GM21825 (cell line): Measurements from ENCODE around the gene GPX6.
"Not testable (repeated sequence)": the region's sequence is repeated elsewhere in the genome, so short reads cannot be mapped to it uniquely, and the experiment has no call there.

Source experiments
- ATAC-seq: cut with Tn5 transposase; IDR thresholded peaks from one replicate; pipeline ENCODE4 v1.9.1; 2021; ENCODE audit warnings: mild to moderate bottlenecking, moderate library complexity; ENCODE audit not compliant: unreplicated experiment

The GPX6 gene

DNA sequence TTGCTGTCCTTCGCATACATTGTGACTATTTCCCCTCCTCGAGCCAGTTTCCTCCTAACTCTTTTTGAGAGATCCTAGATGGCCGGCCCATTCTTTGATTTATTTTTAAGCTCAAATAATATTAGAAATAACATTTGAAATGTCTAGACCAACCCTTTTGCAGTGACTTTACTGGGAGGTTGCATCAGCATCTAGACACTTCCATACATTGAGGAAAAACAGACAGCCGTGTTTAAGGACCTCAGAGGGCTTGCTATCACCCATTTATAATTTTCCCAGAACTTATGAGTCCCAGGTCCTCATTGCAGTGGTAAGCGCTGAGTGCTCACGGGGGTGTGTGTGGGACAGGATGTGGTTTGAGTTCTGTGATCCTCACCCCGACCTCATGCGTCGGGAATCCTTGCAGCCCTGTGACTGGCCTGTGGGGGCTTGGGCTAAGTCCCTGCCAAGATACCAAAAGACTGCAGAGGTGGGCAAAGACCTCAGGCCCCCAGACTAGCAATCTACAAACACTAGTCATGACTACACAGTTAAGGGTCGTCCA, 10.0 kb upstream of the GPX6 start, which contains the start of gene GPX5:
Gene GPX5 (plus strand): TSS at position 386 of the 544 bp plus-strand sequence. CDS start 133 bp downstream, at position 519.
- ATAC-seq, result no peak

GRCh38 chr6:28523241-28523622, 7.6 kb upstream of the GPX6 start:
- ATAC-seq, result no peak

DNA sequence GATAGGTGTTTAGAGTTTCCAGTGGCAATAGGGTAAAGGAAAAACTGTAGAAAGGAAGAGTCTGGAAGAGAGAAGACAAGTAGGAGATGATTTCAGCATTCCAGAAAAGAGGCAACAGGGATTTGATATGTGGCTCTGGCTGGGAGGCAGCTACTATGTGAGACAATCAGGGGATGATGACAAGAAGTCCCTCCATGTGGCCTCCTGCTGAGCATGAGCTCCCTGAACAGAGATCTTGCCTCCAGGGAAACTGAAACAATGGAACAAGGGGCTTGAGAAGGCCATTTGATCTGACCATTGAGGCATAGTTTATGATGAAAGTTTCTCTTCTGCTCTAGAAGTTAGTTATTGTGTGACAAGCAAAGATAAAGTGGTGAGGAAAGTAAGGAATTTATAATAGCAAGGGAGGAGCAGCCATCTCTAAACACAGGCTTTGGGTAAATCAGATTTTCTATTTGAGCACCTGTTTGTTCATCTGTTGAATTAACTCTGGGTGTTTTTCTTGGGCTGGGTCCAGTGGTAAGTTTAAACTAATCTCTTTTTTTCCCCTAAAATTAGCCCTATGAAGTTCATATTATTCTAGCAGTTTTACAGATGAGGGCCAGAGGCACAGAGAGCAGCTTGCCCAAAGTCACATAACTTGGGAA, 7.1 kb upstream of the GPX6 start:
- no peak for ATAC-seq

GRCh38 chr6:28517964-28518363, 2.4 kb upstream of the GPX6 start:
- ATAC-seq, result no peak

DNA sequence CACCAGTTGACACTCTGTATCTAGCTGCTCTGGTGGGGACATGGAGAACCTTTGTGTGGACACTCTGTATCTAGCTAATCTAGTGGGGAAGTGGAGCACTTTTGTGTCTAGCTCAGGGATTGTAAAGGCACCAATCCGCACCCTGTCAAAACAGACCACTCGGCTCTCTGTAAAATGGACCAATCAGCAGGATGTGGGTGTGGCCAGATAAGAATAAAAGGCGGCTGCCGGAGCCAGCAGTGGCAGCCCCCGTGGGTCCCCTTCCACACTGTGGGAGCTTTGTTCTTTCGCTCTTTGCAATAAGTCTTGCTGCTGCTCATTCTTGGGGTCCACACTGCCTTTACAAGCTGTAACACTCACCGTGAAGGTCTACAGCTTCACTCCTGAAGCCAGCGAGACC, 3.2 kb downstream of the GPX6 start:
- not testable (repeated sequence) for ATAC-seq

- no peak for ATAC-seq
These were observed 3.8 kb downstream of the GPX6 start for GRCh38 chr6:28511628-28512300.

DNA sequence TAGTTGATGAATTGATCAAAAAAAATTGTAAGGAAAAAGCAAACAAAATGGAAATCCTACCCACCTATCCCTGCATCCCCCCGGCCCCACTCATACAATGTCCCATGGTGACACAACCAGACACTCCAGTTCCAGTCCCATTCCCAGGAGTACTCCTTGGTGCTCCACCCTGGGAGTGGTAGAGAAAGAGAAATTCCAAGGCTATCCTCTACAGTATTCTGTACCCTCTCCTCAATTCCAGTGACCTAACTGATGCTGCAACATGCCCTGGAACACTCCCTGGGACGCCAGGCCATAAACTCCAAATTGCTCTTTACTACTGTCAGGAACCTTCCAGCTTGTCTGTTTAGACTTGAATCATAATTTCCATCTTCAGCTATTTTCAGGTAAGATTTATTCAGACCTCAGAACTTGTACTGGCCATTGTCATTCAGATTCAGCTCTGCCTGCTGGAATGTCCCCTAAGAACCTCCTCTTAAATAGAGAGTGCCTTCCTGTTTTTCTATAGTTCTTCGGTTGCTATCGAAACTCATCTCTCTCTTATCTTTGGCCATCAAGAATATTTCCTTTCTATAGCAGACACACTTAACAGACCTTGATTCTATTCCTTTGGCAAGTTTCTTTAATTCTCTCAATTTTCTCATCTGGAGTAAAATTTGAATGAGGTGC, 8.7 kb downstream of the GPX6 start:
- ATAC-seq, result no peak

DNA sequence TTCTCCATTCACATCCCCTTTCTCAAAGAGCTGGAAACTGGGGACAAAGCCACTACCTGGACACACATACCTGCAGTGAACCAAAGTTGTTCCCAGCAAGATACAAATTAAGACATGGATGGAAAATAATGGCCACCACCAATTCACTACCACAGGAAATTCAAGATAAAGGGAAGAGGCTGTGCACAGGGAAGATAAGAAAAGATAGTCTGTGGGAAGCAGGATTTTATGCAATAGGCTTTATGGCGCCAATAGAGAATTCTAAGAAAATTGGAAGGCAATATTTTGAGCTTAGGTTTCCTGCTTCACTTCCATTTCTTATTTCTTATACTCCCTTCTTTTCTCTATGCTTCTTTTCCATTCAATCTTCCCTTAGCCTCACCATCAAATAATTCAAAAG, 9.9 kb downstream of the GPX6 start:
- ATAC-seq, result no peak

DNA sequence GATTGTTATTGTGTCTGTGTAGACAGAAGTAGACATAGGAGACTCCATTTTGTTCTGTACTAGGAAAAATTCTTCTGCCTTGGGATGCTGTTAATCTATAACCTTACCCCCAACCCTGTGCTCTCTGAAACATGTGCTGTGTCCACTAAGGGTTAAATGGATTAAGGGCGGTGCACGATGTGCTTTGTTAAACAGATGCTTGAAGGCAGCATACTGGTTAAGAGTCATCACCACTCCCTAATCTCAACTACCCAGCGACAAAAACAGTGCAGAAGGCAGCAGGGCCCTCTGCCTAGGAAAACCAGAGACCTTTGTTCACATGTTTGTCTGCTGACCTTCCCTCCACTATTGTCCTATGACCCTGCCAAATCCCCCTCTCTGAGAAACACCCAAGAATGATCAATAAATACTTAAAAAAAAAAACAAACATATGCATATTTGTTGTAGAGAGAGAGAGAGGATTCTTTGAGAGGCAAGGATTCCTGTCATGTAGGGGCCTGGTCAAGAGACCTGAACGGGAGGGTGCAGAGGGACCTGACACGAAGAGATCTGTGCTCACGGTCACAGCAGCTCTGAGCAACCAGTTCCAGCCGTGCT, 12.8 kb downstream of the GPX6 start:
- ATAC-seq, result not testable (repeated sequence)

DNA sequence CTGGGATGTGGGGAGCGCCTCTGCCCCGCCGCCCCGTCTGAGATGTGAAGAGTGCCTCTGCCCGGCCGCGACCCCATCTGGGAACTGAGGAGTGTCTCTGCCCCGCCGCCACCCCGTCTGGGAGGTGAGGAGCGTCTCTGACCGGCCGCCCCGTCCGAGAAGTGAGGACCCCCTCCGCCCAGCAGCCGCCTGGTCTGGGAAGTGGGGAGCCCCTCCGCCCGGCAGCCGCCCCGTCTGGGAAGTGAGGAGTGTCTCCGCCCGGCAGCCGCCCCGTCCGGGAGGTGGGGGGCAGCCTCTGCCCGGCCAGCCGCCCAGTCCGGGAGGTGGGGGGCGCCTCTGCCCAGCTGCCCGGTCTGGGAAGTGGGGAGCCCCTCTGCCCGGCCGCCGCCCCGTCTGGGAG, 13.5 kb downstream of the GPX6 start:
- ATAC-seq, result not testable (repeated sequence)

GRCh38 chr6:28501259-28501658, 14.3 kb downstream of the GPX6 start:
- no peak for ATAC-seq

DNA sequence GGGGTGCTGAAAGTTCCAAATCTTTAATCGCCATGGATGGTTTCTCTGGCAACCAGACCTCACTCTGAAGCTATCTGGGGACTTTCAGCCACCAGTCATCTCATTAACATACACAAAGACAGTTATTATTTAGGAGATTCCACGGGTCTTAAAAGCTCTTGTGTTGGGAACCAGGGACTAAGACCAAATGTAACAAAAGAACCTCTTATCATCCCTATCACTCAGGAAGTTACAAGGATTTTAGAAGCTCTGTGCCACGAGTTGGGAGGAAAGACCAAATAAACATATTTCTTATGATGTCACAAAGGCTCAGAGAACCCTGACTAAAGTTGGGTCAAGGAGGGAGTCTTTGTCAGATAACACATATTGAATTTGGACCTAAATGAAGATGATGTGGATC, 17.7 kb downstream of the GPX6 start:
- ATAC-seq, result no peak

DNA sequence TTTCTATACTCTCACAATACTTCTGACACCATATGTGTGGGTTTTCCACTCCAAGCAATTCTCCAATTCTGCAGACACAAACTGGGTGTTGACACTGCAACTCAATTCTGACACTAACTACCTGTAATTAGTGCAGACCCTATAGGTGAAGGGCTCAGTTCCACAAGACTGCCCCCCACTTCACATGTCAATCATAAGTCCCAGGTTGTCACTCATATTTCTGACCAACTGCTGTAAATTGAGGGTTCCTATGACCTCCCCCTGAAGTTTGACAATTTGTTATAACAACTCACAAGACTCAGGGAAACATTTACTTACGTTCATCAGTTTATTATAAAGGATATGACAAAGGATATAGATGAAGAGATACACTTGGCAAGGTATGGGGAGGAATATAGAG, 18.3 kb downstream of the GPX6 start:
- ATAC-seq, result no peak

DNA sequence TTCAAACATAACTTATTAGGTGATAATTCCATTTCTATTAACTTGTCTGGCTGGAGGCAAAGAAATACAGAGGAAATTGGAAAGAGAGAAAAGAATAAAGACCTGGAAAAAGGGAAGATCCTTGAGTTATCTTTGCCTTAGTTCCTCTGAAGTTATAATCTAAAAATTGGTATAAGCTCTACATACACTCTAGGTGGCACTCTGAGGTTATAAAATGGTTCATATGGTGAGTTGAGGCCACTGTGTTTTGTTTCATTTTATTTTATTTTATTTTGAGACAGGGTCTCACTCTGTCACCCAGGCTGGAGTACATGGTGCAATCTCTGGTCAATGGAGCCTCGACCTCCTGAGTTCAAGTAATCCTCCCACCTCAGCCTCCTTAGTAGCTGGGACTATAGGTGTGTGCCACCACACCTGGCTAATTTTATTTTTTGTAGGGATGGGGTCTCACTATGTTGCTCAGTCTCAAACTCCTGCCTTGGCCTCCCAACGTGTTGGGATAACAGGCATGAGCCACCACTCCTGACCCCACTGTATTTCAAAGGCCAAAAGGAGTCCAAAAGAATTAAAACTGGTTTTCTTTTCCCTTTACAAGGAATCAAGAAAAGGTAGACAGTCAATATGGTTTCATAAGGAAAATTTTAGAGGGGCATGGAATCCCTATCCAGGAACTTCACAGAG, 19.4 kb downstream of the GPX6 start:
- no peak for ATAC-seq

GRCh38 chr6:28491984-28492317, 23.6 kb downstream of the GPX6 start:
- no peak for ATAC-seq

GRCh38 chr6:28490205-28490890, 25.2 kb downstream of the GPX6 start:
- ATAC-seq, result no peak

DNA sequence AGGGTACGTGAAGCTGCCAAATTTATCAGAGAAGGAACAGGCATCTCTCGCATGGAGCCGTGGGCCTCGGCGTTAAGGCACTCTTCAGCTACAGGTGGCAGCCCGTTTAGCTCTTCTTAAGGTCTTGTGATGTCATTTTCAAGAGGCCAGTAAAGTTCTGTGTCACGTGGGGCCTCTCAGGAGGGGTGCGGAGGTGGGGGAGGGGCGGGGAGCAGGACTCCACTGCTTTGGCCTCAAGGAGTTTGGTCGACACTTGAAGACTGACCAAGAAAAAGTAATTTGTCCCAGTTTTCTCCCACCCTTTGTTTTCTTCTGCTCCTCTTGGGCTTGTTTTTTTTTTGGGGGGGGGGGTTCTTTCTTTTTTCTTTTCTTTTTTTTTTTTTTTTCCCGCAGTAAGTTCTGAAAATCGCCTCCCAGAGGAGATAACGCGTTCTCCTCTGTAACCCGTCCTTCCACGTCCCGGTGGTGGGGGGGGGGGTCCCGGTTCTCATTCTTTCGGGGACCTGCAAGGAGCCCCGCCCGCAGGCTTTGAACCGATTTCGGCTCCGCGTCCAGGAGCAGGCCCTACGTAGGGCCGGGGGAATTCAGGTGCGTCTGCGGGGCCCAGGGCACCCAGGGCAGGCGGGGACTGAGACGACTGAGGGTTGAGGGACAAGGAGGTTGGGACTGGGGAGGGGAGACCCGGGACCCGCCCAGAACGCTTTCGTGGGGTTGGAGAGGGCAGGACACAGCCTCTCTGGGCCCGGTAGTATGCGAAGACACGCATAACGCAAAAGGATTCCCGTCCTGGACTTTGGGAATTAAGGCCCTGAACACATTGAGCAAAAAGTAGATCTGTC, 26.0 kb downstream of the GPX6 start:
- no peak for ATAC-seq

- no peak for ATAC-seq
These were observed 26.7 kb downstream of the GPX6 start for GRCh38 chr6:28488916-28489365.

DNA sequence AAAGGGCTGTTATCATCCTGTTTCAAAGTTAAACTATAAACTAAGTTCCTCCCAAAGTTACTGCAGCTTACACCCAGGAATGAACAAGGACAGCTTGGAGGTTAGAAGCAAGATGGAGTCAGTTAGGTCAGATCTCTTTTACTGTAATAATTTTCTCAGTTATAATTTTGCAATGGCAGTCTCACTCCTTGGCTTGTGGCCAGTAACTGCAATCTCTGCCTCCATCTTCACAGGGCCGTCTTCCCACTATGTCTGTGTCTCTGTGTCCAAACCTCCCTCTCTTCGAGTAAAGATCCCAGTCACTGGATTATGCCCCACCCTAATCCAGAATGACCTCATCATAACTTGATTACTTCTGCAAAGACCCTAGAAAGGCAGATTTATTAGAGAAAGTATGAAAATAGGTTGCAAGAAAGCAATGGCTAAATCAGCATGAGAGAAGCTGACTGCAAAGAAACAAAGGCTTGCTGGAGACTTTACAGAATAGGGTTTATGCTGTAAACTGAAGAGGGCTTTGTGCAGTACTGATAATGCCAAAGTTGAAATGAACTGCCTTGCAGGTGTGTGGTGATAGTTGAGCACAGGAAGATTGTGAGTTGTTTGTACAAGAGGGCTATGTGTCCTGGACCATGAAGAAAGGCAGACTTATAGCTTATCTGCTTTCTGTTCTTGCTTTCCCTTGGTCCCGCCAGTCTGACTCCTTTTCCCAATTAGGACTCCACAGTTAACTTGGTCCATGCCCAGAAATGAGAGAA, 28.4 kb downstream of the GPX6 start:
- no peak for ATAC-seq
